SK-N-SH treated with all-trans-retinoic acid at 6 μM for 48 hours (cell line): ENCODE measurements around the gene BTAF1.

Experiments used
- ATAC-seq: fragments of 200-7000 bp; cut with Tn5 transposase; 3 replicates; pipeline ENCODE4 v1.9.1; 2020; ENCODE audit warnings: mild to moderate bottlenecking, moderate library complexity
- ARNTL ChIP-seq: fragments of 450-650 bp; formaldehyde crosslinking; IDR thresholded peaks from 2 replicates; pipeline ENCODE4 v1.5.0; 2020; ENCODE audit warnings: low read depth, mild to moderate bottlenecking, moderate library complexity, borderline replicate concordance
- BACH2 ChIP-seq: fragments of 250-450 bp; sonication (Bioruptor Pico); IDR thresholded peaks from 2 replicates; pipeline ENCODE4 v1.9.0; 2021; ENCODE audit warnings: mild to moderate bottlenecking, borderline replicate concordance
- CREB5 ChIP-seq: fragments of 250-450 bp; sonication (Bioruptor Pico); IDR thresholded peaks from 2 replicates; pipeline ENCODE4 v1.5.1; 2020; ENCODE audit warnings: low read depth, mild to moderate bottlenecking, moderate library complexity
- CSDC2 ChIP-seq: fragments of 250-450 bp; sonication (Bioruptor Pico); IDR thresholded peaks from 2 replicates; pipeline ENCODE4 v1.5.0; 2020; ENCODE audit warnings: mild to moderate bottlenecking, moderate library complexity
- CSRNP3 ChIP-seq: fragments of 250-450 bp; sonication (Bioruptor Pico); IDR thresholded peaks from 2 replicates; pipeline ENCODE4 v1.5.1; 2021; ENCODE audit warnings: mild to moderate bottlenecking, moderate library complexity
- ESRRG ChIP-seq: fragments of 250-450 bp; sonication (Bioruptor Pico); IDR thresholded peaks from 2 replicates; pipeline ENCODE4 v1.6.1; 2021; ENCODE audit warnings: mild to moderate bottlenecking
- GLIS3 ChIP-seq: fragments of 250-450 bp; sonication (Bioruptor Pico); IDR thresholded peaks from 2 replicates; pipeline ENCODE4 v1.5.0; 2020; ENCODE audit warnings: mild to moderate bottlenecking, moderate library complexity
- ISL1 ChIP-seq: fragments of 250-450 bp; sonication (Bioruptor Pico); IDR thresholded peaks from 2 replicates; pipeline ENCODE4 v2.1.2; 2022; ENCODE audit warnings: mild to moderate bottlenecking, moderate library complexity
- OSR1 ChIP-seq: fragments of 250-450 bp; sonication (Bioruptor Pico); IDR thresholded peaks from 2 replicates; pipeline ENCODE4 v1.8.0; 2022; ENCODE audit warnings: moderate library complexity, mild to moderate bottlenecking, inconsistent platforms
- PATZ1 ChIP-seq: fragments of 250-450 bp; sonication (Bioruptor Pico); IDR thresholded peaks from 2 replicates; pipeline ENCODE4 v1.8.0; 2020; ENCODE audit warnings: mild to moderate bottlenecking, moderate library complexity, borderline replicate concordance
- PPARA ChIP-seq: fragments of 250-450 bp; sonication (Bioruptor Pico); IDR thresholded peaks from 2 replicates; pipeline ENCODE4 v1.5.0; 2020; ENCODE audit warnings: mild to moderate bottlenecking, borderline replicate concordance
- TCF4 ChIP-seq: fragments of 250-450 bp; sonication (Bioruptor Pico); IDR thresholded peaks from 2 replicates; pipeline ENCODE4 v1.8.0; 2021; ENCODE audit warnings: mild to moderate bottlenecking, moderate library complexity, borderline replicate concordance
- TOX ChIP-seq: fragments of 250-450 bp; sonication (Bioruptor Pico); IDR thresholded peaks from 2 replicates; pipeline ENCODE4 v1.8.0; 2021; ENCODE audit warnings: mild to moderate bottlenecking, moderate library complexity, borderline replicate concordance
- TSHZ2 ChIP-seq: fragments of 250-450 bp; sonication (Bioruptor Pico); IDR thresholded peaks from 2 replicates; pipeline ENCODE4 v1.5.0; 2020; ENCODE audit warnings: mild to moderate bottlenecking, moderate library complexity
- ZC3H10 ChIP-seq: fragments of 250-450 bp; sonication (Bioruptor Pico); IDR thresholded peaks from 2 replicates; pipeline ENCODE4 v1.5.1; 2021; ENCODE audit warnings: mild to moderate bottlenecking, moderate library complexity
- ZFP30 ChIP-seq: fragments of 450-650 bp; formaldehyde crosslinking; IDR thresholded peaks from 2 replicates; pipeline ENCODE4 v1.5.0; 2022; ENCODE audit warnings: mild to moderate bottlenecking, moderate library complexity
- ZNF565 ChIP-seq: fragments of 450-650 bp; formaldehyde crosslinking; conservative IDR thresholded peaks from 2 replicates; pipeline ENCODE4 v1.5.0; 2020; ENCODE audit warnings: low read depth, mild to moderate bottlenecking, moderate library complexity
- ZNF70 ChIP-seq: fragments of 450-650 bp; formaldehyde crosslinking; IDR thresholded peaks from 2 replicates; pipeline ENCODE4 v1.5.0; 2020; ENCODE audit warnings: mild to moderate bottlenecking, moderate library complexity
- ZNF8 ChIP-seq: fragments of 450-650 bp; formaldehyde crosslinking; IDR thresholded peaks from 2 replicates; pipeline ENCODE4 v1.5.0; 2020; ENCODE audit warnings: mild to moderate bottlenecking, moderate library complexity

Gene BTAF1

GRCh38 chr10:92014620-92015019 lies 91.0 kb downstream of the BTAF1 start (continued):
- no peak for TF ChIP-seq CSRNP3 (CRISPR knock-in tag)
- TF ChIP-seq TSHZ2, result no peak
- TF ChIP-seq ZNF70 (CRISPR knock-in tag), result no peak
- no peak for TF ChIP-seq ARNTL (CRISPR knock-in tag)
- TF ChIP-seq ISL1 (CRISPR knock-in tag), result no peak
- no peak for TF ChIP-seq GLIS3 (CRISPR knock-in tag)
- no peak for TF ChIP-seq OSR1 (CRISPR knock-in tag)
- no peak for TF ChIP-seq CSDC2 (CRISPR knock-in tag)

GRCh38 chr10:92024700-92025099 lies 101.1 kb downstream of the BTAF1 start:
- TF ChIP-seq CSDC2 (CRISPR knock-in tag), result no peak
- no peak for TF ChIP-seq ZFP30 (CRISPR knock-in tag)
- no peak for TF ChIP-seq ZNF8 (CRISPR knock-in tag)
- no peak for TF ChIP-seq ISL1 (CRISPR knock-in tag)
- no peak for TF ChIP-seq ZC3H10 (CRISPR knock-in tag)
- TF ChIP-seq ARNTL (CRISPR knock-in tag), result no peak
- TF ChIP-seq BACH2 (CRISPR knock-in tag), result no peak
- TF ChIP-seq PPARA (CRISPR knock-in tag), result no peak
- no peak for TF ChIP-seq CREB5 (CRISPR knock-in tag)
- TF ChIP-seq TOX, result no peak
- no peak for TF ChIP-seq OSR1 (CRISPR knock-in tag)
- TF ChIP-seq PATZ1, result no peak
- peak; percentile 94 for ATAC-seq

- peak; percentile 50; the same call in 2 of the 3 replicates for ATAC-seq
These were observed 101.8 kb downstream of the BTAF1 start for GRCh38 chr10:92025340-92025739.

- ATAC-seq, result no peak
- TF ChIP-seq ZNF70 (CRISPR knock-in tag), result no peak
- TF ChIP-seq ZNF565, result no peak
- no peak for TF ChIP-seq CREB5 (CRISPR knock-in tag)
- TF ChIP-seq TCF4 (CRISPR knock-in tag), result no peak
- TF ChIP-seq ARNTL (CRISPR knock-in tag), result no peak
- no peak for TF ChIP-seq BACH2 (CRISPR knock-in tag)
- TF ChIP-seq PATZ1, result no peak
- no peak for TF ChIP-seq CSRNP3 (CRISPR knock-in tag)
- no peak for TF ChIP-seq ESRRG (CRISPR knock-in tag)
- no peak for TF ChIP-seq TSHZ2
- no peak for TF ChIP-seq TOX
- no peak for TF ChIP-seq ZFP30 (CRISPR knock-in tag)
- no peak for TF ChIP-seq ISL1 (CRISPR knock-in tag)
- no peak for TF ChIP-seq PPARA (CRISPR knock-in tag)
- TF ChIP-seq ZNF8 (CRISPR knock-in tag), result no peak
- no peak for TF ChIP-seq ZC3H10 (CRISPR knock-in tag)
These were observed 103.6 kb downstream of the BTAF1 start for GRCh38 chr10:92027141-92027540.
